HG03135 (cell line): ENCODE measurements around the gene XYLT1.

Experiments
- ATAC-seq: cut with Tn5 transposase; IDR thresholded peaks from one replicate; pipeline ENCODE4 v1.9.1; 2021; ENCODE audit warnings: mild to moderate bottlenecking, moderate library complexity; ENCODE audit not compliant: unreplicated experiment

Gene XYLT1

DNA sequence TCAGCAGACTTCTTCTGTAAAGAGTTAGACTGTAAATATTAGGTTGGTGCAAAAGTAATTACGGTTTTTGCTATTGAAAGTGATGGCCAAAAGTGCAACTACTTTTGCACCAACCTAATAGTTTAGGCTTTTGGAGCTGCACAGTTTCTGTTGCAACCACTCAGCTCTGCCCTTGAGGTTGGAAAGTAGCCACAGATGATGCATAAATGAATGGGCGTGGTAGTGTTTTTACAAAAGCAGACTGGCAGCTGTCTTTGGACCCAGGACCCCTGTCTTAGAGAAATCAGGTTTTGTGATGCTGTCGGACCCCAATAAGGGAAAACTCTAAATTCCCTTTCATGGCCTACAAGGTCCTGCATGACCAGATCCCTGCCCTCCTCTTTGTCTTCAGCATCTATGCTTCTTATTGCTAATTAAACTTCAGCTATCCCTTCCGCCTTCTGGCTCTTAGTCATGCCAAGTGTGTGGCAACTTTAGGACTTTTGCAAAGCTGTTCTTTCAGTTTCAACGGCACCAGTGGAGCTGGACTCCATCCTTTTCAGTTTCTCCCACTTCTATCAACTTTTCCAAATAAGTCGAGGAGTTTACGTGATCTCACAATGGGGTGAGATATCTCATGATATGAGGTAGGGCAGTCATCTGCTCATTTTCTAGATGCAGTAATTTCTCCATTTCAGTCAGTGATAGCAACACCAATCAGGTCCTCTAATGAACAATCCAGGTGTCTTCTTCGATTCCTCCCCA, 232.3 kb downstream of the XYLT1 start:
- ATAC-seq, result no peak

DNA sequence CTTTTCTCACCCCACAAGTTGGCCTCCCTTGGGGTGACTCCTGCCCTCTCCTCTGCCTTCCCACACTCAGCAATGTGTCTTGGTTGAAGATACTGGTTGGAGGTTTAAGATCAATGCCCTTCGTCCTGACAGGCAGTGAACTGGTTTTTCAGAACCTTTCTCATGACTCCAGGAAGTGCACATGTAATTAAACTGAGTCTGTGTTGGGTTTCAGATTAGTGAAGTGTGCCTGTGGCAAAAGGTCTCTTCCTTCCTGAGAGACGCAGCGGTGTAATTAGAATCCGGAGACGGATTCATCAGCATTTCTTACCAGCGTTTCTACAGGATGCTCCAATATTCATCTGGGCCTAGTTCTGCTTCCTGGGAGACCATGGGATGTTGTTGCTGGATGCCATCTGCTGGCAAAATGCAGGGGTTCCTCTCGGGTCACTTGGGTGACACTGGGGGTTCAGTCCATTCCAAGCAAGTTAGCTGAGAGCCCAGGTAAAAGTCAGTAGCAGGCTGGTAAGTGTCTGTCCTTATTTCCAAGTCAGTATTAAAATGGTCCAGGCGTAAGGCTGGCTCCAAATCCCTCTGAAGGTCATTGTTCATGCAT, 233.3 kb downstream of the XYLT1 start:
- no peak for ATAC-seq

DNA sequence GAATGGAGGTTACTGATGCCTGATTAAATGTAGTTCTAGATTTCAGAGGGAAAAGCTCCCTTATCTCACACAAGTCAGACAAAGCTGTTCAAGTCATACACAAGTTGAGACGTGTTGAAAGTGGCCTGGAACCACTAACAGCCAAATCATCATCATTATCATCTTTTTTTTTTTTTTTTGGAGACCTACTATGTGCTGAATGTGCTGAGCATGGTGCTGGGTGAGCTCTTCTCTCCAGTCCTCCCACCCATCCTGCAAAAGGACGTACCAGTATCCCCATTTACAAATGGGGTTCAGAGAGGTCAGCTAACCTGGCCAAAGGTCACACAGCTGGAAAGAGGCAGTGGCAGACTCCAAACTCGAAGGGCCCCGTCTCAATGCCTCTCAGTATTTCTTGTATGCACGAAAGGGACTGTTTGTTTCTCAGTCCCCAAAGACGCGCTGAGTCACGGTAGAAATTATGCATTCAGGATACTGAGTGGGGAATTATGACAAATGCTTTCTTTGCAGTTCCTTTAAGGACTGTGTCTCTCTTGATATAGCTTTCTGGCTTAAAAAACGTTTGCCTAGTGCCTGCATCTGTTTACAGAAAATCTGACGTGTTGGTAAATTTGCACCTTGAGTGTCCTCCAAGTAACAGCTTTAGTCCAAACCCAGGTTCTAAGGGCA, 235.5 kb downstream of the XYLT1 start:
- no peak for ATAC-seq

DNA sequence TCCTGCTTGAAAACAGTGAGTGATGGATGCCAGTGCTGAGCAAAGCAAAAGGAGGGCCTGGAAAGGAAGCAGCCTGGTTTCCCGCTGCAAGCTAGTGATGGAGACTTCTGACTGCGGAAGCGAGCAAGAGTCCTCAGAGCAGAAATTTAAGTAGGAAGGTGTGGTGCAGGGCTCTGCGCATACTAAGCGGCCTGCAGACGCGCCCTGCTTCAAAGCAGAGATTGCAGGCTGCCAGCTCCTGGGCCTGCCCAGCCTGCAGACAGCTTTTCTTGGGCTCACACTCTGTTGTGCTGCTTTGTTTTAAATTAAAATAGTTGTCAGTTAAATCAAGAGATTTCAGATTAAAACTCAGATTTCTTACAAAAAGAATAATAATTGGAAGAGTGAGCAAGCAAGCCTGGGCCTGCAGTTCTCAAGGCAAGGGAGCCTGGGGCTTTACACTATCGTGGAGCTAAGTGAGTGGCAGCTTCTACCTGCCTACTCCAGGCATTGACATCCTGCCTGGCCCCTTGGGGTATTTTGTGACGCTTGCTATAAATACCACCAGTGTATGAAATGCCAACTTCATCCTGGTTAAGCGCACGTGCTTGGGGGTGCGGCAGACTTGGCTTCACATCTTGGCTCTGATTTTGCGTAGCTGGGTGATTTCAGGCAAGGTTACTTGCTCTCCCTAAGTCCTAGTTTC, 237.3 kb downstream of the XYLT1 start:
- ATAC-seq, result no peak

DNA sequence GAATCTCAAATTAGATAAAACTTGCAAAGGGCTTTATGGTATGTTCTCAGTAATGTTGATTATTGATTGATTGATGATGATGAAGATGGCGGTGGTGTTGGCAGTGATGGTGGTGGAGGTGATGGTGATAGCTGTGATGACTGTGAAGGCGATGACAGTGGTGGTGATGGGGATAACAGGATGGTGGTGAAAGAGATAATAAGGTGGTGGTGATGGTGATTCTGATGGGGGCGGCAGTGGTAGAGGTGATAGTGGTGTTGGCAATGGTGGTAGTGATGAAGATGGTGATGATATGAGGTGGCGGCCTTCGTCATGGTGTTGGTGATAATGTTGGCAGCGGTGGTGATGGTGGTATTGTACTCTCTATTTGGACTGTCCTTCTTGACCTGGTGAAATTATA, 238.3 kb downstream of the XYLT1 start:
- ATAC-seq, result no peak

DNA sequence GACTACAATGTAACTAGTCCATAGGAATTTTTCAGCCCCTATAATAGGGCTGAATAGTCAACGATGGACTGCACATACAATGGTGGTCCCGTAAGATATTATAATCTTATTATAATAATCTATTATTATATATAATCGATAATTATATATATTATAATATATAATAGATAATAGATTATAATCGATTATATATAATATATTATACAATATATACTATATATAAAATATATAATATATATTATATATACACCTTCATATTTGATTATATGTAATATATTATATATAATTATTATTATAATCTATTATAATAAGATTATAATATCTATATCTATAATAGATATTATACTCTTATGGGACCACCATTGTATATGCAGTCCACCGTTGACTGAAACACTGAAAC, 238.8 kb downstream of the XYLT1 start:
- ATAC-seq, result no peak

DNA sequence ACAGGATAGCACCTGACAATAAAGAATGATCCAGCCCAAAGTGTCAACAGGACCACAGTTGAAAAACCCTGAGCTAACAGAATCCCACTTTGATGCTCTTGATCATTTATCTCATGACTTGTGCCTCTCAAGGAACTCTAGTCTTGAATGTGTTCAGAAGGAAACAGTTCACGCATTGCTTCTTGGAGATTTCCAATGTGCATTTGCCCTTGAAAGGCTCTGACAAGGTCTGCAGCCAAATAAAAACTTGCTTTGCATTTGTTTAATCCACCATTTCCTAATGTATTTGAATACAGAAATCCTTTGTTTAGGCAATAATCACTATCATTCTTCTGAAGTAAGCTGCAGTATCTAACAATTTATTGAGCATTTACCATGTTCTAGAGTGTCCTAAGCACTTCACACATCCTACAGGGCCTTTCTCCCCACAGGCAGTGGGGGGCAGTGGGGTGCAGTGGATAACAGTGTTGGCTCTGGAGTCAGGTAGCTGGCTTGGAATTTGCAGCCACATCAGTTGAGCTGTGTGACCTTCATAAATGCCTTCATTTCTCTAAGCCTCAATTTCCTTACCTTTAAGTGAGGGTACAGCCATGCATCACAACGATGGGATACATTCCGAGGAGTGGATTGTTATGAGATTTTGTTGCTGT, 239.7 kb downstream of the XYLT1 start:
- ATAC-seq, result no peak

DNA sequence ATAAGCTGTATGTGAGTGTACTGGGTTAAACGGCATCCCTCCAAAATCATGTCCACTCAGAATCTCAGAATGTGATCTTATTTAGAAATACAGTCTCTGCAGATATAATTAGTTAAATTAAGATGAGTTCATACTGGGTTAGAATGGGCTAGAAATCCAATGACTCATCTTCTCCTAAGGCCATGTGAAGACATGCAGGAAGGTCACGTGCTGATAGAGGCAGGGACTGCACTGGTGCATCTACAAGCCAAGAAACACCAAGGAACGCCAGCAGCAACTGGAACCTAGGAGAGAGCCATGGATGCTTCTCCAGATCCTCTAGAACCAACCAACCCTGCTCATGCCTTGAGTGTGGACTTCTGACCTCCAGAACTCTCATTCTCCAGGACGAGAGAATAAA, 241.0 kb downstream of the XYLT1 start:
- no peak for ATAC-seq

DNA sequence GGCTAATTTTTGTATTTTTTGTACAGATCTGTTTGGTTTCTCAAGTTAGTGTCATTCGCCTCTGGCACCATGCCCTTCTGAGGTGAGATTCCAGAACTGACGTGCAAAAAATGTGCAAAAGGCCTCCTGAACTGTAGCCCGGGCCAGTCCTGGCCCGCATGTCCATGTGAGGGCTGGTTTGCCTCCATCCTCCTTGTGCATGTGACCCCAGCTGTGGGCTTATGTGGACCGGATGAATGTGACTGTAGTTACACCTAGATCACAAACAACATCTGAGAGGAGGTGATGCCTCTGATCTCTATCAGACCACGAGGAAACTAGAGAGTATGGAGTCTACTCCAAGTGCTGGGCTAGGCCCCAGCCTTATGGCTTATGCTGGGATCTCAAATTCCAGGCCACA, 241.6 kb downstream of the XYLT1 start:
- no peak for ATAC-seq

DNA sequence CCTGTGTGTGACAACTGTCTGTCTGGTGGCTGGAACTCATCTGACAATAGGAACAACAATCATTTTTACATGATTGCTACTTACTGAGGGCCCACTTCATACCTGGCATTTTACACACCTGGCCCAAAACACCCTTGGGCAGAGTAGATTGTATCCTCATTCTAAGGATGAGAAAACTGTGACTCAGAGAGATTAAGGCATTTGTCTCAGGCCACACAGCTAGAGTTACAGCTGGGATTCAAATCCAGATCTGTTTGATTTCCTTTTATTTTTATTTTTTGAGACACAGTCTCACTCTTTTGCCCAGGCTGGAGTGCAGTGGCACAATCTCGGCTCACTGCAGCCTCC, 242.1 kb downstream of the XYLT1 start:
- ATAC-seq, result no peak

DNA sequence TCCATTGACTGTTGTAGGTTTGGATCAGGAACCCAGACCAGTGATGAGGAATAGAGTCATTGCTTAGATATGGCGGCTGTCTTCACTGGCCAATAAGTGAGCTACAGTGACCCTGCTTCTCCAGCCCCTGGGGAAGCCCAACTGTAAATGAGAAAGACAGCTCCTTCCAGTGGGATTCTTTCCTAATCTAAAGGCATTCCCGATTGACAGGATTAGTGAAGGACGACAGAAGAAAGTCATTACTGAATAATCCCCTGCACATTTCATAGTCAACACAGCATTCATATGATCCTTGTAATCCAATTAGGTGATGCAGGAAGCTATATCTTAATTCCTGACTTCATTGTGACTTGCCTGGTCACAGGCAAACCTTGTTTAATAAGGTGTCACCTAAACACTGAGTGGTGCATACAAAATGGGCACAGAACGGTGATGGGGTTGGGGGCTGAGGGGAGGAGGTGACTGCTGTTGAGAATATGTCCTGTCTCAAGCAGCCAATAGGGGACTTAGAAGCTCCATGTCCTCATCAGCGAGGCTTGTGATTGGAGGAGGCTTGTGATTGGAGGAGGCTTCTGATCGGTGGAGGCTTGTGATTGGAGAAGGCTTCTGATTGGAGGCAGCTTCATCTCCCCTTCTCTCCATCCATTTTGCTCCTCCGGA, 242.6 kb downstream of the XYLT1 start:
- ATAC-seq, result no peak

DNA sequence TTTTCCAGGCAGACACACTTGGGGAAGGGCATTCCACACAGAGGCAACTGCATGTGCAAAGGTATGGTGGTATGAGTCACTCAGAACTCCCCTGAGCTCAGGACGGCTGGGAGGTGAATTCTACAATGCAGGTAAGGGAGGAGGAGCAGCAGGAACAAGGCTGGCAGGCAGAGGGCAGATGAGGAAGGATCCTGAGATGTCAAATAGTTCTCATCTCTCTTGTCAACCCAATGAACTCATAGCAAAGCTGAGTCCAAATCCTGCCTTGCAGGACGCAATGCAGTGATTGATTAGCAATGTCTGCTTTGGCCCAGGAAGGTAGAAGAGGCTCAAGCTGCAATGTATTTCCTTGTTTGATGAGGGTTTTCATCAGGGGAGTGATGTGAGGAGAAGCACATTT, 243.5 kb downstream of the XYLT1 start:
- no peak for ATAC-seq

DNA sequence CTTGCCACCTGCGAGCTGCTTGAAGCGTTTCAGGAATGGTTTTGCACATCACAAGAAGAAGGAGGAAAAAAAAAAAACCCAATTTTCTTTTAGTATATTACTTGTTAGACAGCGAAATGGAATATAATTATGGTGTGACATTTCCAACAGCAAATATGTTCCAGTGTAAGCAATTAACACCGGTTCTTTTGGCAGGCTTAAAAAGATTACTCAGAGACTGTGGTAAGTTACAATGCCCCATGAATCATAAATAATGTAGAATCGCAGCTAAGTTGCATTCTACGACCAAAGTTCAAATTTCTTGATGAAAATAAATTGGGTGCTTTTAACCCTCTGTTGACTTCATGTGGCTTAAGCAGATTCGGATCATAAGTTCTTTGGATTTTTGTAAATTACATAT, 245.2 kb downstream of the XYLT1 start:
- no peak for ATAC-seq

DNA sequence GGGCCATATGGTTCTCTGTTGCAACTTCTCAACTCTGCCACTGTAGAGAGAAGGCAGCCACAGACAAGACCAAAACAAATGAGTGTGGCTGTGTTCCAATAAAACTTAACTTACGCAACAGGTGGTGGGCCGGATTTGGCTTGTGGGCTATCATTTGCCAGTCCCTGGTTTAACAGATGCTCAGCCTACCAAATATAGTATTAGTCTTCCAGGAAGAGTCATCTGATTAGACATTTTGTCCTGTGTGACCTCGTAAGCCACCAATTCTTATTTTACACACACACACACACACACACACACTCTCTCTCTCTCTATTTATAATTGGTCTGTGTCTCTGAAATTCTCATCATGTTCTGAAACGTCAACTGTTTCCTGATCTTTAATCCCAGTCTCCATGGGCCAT, 245.9 kb downstream of the XYLT1 start:
- no peak for ATAC-seq

DNA sequence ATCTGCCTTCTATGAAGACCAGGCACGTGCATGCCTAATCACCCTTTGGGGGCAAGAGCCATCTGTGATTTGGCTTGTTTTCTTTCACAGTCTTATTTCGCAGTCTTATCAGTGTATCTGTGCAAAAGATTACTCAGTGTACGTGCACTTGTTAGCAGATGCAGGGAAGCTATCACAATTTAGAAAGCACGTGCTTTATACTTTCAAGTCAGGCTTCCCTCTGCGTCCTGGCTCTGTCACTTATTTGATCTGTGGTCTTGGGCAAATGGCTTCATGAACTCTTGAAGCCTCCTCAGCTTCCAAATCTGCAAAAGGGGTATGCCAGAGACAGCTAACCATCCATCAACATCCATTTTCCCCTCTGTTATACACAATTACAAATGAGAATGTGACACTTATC, 246.4 kb downstream of the XYLT1 start:
- ATAC-seq, result no peak

DNA sequence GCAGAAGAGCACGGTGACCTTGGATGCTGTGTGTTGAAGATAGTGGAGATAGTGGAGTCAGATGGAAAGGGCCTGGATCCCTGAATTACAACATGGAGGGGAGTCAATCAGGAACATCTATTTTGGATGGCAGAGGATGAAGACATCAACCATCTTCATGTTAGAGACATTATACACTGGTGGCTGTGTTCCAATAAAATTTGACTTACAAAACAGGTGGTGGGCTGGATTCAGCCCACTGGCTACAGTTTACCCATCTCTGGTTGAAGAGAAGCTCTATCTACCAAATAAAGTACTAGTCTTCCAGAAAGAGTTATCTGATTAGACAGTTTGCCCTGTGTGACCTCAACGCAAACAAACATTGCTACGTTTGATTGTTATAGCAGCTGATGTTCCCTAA, 247.2 kb downstream of the XYLT1 start:
- no peak for ATAC-seq

DNA sequence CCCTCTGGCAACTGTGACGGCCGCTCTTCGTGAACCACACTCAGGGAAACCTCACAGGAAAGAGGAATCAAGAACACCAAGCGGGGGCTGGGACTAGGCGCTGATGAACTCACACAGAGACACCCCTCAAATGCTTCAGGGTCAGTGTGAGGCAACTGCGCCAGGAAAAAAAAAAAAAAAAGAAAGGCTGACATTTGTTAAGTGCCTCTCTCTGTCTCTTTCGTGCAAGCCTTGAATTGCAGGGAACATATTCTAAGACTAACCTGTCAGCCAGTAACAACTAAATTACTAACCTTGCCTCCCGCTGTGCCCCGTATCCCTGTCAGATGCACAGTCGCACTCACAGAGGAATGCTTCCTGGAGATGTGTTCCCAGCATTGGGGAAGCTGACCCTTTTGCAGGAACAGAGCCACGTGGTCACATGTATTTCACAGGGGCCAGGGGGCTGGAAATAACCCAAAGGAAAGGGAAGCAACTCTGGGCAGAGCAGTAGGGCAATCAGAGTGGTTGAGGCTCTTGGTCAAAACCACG, 247.8 kb downstream of the XYLT1 start:
- no peak for ATAC-seq

DNA sequence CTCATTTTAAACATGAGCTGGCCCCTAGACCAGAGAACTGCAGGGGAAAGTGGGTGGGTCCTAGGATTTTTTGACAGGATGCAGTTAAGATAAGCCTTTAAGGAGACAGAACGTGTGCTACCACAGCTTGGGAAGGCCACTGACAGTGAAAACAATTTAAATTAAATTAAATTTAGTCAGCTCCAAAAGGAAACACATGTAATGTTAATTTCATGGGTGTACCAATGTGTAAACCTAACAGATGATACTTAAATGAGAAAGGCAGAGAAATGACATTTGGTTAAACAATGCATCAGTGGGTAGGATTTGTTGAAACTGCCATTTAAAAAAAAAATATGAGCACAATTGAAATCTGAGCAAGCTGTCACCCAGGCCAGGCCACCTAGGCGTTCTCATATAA, 250.8 kb downstream of the XYLT1 start:
- ATAC-seq, result no peak

DNA sequence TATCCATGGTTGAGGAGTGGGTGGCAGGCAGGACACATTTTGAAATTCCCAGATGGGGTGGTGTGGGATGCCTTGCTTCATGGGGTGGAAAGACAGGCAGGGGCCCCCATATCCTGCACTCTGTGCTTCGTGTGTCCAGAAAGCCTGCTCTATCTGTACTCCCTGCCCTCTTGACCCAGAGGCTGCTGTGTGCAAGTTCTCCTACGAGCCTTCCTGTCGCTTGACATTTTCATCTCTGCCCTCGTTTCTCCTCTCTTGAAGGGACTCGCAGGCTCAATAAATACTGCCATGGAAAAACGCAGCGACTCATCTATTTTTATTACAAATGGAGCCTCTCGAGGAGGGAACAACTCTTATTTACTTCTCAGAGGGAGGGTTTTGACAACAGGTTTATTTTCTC, 254.8 kb downstream of the XYLT1 start:
- ATAC-seq, result no peak

DNA sequence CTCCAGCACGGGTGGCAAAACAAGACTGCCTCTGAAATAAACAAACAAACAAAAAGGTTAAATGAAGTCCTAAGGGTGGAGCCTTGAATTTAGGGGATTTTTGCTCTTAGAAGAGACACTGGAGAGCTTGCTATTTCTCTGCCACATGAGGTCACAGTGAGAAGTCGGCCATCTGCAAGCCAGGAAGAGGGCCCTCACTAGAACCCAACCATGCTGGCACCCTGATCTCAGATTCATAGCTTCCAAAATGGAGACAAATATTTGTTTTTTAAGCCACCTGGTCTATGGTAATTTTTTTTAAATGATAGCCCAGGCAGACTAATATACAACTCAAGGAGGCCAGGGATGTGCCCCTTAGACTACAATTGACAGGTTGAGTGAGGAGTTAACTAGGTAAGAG, 255.5 kb downstream of the XYLT1 start:
- no peak for ATAC-seq

DNA sequence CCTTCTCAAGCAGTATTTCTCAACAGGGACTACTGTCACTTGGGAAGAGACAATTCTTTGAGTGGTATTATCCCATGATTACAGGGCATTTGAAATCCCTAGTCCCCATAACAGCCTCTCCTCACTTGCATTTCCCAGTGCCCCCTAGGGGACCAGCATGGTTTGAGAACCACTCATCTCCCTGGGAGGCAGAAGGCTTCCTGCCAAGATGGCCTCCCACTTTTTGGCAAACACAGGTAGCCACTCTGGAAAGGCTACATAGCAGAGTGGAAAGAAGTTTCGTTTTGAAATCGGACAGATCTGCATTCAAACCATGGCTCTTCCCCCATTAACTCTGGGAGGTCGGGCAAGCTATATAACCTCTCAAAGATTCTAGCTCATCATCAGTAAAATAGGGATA, 256.8 kb downstream of the XYLT1 start:
- no peak for ATAC-seq
